GM12891 (cell line): ENCODE results near the gene TBC1D2B.
"Not testable (repeated sequence)": the region's sequence is repeated elsewhere in the genome, so short reads cannot be mapped to it uniquely, and the experiment has no call there.

Source experiments
- PAX5 ChIP-seq: IDR thresholded peaks from 2 replicates; pipeline ENCODE4 v1.6.1; 2011; ENCODE audit warnings: low read length, moderate library complexity, mild to moderate bottlenecking; ENCODE audit not compliant: insufficient read depth, severe bottlenecking
- POLR2A ChIP-seq: IDR thresholded peaks from 2 replicates; pipeline ENCODE4 v1.6.1; 2011; ENCODE audit warnings: low read depth, low read length, control low read depth
- POLR2AphosphoS5 ChIP-seq: IDR thresholded peaks from 2 replicates; pipeline ENCODE4 v1.6.1; 2011; ENCODE audit warnings: low read depth, low read length, control low read depth
- SPI1 ChIP-seq: IDR thresholded peaks from 2 replicates; pipeline ENCODE4 v1.6.1; 2011; ENCODE audit warnings: low read depth, low read length, control low read depth

- TF ChIP-seq POLR2AphosphoS5, POLR2A, PAX5, SPI1: not testable (repeated sequence)
Measured at GRCh38 chr15:77996226-77996625, 81.3 kb downstream of the TBC1D2B start.
